DMS 273 (cell line): ENCODE results near the gene ADPRHL1.
A peak's percentile ranks its signal among the peaks of the same experiment; 100 is the strongest.
"Not testable (repeated sequence)": the region's sequence is repeated elsewhere in the genome, so short reads cannot be mapped to it uniquely, and the experiment has no call there.

Source experiments
- DNase-seq: peaks from one replicate; lab custom pipeline; 2025; ENCODE audit not compliant: unreplicated experiment; lab: John Stamatoyannopoulos, UW

Gene ADPRHL1

DNA sequence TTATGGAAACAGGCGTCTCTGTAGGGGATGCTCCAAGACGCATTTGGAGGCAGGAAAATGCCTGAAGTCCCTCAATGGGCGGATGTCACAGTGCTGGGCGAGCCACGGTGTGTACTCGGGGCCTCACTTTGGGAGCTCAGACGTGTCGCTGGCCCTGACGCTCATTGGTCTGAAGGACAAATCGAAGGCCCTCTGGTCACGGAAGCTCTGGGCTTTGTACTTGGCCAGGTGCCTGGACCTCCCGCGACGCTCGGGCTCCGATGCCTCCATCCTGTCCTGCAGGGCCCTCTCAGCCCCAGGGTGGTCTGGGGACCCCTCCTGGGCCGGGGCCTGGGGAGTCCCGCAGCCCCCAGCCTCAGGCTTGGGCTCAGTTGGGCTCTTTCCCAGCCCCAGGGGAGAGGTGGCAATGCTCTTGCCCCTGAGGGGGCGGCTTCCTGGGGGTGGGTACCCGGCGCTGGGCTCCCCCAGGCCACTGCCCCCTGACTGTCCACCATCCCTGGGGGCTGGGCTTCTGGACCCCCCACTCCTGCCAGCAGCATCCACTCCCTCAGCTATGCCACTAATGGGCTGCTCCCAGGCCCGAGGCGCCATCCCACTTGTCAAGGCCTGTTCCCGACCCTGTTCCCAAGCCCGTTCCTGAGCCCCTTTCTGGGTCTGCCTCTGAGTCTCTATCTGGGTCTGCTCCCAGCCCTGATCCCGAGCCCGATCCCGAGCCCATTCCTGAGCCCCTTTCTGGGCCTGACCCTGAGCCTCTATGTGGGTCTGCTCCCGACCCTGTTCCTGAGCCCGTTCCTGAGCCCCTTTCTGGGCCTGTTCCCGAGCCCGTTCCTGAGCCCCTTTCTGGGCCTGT lies 49.8 kb downstream of the ADPRHL1 start:
- DNase-seq: no peak

DNA sequence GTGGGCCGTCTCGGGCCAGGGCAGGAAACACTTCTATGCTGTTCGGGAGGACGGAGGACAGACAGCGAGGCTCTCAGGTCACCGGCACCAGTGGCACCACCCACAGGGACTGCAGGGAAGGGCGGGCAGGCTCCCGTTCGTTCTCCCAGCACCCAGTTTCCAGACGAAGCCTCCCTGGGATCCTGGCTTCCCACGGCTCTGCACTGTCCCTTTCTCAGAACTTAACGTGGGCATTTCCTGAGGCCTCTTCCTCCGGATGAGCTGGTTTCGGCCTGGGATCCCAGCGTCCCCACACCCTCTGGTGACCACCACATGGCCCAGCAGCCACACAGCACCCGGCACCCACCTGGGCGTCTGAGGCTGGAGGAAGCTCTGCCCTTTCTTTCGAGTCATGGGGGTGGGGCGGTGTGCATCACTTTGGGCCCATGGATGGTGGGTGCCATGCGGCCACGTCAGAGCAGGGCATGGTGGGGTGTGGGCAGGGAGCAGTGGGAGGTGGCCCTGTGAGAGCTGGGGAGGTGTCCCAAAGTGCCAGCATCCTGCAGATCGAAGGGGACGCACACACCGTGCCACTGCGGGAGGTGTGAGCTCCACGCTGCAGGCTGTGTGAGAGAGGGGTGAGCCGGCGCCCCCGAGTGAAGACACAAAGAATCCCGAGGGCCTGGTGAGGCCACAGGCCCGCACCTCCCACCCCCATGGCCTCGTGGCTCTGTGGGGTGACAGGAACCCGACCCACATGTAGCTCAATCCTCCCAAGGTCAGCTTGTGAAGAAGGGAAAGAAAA lies 50.6 kb downstream of the ADPRHL1 start:
- no peak for DNase-seq

DNA sequence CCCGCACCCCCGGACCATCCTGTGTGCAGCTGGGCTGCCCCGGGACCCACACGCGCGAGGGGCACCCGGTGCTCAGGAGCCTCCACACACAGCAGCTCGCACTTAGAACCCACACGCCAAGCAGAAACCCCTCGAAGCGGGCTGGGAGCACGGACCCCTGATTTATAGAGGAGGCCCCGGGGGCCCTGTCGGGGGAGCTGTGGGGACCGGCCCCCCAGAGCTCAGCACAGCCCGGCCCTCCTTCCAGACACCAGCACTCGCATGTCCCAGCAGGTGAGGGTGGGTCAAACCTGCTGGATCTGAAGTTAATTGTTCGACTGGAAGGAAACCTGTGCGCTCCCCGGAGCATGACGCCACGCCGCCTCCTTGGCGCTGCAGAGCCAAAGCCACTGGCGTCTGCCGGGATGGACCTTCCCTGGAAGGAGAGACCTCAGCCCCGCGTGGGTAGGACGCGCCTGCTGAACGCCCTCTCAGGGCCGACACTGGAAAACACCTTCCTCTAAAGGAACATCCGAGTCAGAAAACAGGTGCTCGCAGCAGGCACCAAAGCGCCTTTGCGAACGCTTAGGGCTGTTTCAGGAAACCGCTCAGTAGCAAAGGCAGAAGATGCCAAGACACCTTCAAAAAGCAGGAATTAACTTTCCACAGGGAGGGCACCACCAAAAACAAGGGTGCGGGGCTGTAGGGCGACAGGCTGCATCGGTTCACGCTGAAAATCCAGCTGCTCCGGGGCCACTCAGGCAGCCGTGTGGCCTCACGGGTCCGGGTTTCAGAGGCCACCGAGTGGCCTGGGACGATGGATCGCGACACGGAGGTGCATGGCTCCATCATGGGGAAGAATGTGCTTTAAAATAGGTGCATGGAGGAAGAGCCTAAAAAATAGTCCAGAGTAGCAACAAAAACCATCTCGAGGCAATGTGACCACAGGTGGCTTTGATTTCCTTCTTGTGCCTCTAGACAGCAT lies 51.6 kb downstream of the ADPRHL1 start:
- no peak for DNase-seq

DNA sequence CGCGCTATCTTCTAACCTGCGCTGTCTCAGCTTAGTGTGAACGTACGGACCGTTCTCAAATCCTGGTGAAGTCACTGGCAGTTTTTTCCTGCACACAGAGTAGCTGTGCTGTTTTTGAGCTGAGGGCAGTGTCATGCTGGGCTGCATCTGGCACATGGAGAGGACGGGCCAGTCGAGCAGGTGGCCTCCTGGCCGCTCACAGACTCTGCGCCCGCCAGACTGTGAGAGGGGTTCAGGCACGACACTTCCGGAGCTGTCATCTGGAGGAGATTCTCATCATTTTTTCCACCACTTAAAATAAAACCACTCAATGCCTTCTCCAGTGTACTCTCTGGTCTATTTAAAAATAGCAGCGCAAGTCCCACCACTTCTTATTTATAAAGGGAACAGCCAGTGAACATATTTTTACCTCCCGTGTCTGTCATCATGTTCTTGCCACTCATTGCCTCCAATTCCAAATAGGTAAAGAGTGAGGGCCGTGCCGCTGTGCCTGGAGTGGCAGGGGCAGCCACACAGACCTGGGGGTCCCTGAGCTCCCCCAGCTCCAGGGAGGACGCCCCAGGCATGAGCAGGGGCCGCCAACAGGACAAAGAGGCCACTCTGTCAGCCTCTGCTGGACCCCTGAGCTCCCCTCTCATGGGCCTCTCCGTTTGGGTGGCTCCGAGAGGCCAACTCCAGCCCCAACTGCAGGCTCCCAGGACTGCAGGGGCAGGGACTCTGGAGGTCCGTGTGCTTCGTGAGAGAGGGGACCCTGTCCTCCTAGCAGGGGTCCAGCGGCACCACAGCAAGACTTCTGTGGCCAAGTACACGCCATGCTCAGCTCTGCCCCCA lies 52.5 kb downstream of the ADPRHL1 start:
- DNase-seq: peak; percentile 24

DNA sequence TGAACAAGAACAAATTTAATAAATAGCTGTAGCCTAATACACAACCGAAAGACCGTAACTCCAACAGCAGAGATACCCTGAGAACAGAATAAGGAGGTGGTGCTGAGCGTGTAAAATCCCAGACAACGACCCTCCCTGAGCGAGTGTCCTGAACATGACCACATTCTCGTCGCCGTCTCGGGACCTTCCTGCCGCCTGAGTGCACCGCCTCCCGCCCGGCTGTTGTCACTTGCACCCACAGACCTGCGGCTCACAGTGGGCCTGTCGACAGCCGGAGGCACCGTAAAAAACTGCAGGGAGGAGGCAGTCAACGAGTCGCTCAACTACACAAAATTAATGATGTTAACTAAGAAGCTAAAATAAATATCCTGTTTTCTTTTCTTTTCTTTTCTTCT lies 53.5 kb downstream of the ADPRHL1 start:
- DNase-seq: no peak

DNA sequence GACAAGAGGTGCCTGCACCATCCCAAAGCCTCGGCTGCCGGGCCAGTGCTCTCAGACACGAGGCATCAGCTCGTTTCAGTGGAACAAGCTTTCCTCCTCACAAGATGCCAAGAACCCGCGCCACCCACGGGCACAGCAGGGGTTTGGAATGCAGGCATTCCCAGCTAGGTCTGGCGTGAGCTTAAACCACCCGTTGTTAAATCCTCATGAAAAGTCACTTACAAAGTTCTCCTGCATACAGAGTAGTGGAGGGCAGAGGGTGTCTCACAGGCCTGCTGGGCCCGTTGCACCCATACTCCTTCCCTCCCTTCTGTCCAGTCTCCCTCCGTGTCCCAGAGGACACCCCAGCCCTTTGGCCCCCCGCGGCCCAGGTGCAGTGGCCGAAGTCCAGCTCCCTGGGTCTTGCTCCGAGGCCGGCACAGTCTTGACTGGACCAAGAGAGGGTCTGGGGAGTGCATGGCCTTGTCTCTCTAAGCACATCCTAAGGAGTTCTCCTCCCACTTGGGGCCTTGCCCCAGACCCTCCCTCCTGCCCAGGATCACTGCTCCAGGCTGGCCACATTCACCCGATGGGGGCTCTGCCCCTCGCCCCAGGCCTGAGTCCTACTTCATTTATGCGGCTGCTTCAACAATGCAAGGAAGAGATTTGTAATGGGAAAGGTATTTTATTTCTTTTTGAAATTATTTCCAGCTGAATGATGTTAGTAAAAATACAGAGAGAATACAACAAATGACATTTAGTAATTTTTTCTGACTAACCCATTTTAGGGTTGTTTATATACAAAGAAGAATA lies 54.1 kb downstream of the ADPRHL1 start:
- DNase-seq: no peak

DNA sequence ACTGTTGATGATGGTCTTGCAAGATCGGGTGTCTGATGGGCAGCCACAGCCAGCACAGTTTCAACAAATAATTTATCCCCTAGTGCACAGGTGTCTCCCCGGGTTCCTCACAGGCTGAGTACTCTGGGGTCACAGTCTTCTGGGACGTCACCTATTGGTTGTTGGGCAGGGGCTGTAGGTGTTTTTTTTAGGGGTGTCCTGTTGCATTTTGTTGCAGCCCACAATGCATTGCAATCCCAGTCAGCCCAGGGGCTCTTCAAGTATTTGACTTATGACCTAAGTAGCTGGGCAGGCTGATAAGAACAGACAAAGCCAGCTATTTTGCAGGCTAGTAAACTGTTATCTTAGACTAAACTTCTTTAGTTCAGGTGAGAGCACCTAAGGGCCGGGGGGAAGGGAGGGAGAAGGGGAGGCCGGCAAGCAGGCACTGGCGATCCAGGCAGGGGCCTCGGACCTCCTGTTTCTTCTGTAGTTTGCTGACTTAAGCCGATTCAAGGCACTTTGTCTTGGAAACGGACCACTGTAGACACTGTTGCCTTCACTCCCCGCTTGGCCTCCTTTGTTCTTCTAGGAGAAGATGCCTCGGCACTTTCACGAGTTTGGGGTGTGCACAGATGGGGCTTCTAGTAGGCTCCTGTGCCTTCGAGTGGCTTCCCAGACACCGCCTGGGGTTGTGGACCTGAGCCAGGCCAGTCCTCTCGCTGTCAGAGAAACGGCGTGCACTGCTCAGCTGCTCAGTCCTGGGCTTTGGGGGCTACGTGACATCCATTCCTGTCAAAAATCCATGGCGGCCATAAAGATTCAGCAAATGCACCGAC lies 55.5 kb downstream of the ADPRHL1 start:
- DNase-seq: no peak

DNA sequence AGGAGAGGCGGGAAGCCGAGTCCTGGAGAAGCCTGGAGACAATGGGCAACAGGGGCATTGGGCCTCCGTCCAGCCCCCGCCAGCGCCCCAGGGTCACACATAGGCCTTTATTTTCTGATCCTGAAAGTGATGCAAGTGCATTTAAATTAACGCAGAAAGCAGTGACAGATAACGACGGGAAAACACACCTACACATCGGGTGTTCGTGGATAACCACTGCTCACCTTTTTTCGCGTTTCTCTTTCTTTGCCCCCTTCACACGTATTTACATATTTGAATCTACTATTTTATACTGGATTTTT lies 59.0 kb downstream of the ADPRHL1 start:
- no peak for DNase-seq

DNA sequence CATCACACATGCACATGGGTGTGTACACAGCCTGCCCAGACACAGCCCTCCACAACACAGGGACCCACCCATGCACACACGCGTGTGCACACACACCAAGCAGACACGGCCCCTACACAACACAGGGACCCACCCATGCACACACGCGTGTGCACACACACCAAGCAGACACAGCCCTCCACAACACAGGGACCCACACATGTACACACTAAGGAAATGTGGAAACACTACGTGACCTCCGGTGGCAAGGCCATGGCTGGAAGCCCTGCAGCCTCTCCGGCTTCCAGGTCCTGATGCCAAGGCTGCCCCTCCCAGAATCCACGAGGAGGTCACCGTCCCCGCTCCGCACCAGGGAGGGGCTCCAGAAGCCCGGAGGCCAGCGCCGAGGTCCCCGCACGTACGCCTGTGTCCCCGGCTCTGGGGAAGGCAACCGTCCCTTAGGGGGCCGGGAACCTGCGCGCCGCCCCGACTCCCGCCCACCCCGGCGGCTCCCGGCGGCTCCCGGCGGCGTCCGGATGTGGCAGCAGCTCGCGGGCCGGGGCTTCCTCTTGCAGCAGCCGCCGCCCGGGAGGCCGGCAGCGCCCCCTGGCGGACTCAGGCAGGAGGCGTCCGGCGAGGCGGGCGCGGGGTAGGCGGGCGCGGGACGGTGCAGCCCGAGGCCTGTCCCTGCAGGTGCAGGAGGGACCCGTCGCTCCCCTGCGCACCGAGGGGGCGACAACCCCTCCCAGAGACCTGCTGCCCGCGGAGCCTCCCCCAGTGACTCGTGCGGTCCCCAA lies 59.5 kb downstream of the ADPRHL1 start:
- DNase-seq: peak; percentile 88

DNA sequence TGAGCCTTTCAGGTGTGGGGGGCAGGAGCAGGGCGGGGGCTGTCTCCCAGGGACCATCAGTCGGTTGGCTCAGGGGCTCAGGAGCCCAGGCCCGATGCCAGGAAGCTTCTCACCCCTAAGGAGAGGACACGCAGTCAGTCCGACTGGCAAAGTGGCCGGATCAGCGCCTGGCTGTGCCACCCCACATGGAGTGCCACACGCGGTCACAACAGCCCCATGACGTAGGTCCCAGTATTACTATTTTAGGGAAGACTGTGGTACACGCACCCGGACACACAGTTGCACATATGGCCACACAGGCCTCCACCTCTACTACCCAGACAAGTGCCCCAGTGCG lies 60.1 kb downstream of the ADPRHL1 start:
- no peak for DNase-seq

DNA sequence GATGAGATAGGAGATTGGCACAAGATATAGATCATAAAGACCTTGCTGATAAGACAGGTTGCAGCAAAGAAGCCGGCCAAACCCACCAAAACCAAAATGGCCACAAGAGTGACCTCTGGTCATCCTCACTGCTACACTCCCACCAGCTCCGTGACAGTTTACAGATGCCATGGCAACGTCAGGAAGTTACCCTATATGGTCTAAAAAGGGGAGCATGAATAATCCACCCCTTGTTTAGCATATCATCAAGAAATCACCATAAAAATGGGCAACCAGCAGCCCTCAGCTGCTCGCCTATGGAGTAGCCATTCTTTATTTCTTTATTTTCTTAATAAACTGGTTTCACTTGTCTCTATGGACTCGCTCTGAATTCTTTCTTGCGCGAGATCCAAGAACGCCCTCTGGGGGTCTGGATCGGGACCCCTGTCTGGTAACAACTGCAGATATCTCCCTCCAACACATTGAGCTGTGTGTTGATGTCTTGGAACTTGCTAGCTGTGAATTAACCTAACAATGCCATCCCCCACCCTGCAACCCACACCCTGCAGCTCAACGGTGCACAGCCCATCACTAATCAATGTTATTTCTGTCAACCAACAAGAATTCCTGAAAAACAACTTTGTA lies 62.3 kb downstream of the ADPRHL1 start:
- DNase-seq: no peak

DNA sequence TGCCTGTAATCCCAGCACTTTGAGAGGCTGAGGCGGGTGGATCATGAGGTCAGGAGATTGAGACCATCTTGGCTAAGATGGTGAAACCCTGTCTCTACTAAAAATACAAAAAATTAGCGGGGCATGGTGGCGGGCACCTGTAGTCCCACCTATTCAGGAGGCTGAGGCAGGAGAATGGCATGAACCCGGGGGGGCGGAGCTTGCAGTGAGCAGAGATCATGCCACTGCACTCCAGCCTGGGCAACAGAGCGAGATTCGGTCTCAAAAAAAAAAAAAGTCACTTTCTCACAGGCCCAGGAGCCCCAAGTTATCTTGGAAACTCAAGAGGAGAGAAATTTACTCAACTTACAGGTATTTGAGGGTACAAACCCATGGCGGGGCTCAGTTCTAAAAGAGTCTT lies 63.7 kb downstream of the ADPRHL1 start:
- not testable (repeated sequence) for DNase-seq

DNA sequence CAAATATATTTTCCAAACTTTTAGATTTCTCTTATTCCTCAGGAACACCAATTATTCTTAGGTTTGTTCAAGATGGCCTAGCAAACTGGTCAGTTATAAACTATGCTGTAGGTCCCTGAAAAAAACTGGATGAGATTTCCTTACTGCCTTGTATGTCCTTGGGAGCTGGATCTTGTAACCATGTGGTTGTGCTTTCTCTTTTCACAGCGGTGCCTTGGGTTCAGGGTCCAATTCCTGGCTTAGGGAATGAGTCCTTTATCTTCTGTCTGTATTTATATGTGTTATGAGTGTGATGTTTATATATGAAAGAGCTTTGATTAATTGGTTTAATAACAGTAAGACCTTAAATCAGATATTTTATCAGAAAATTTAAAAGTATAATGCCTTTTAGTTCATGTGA lies 65.9 kb downstream of the ADPRHL1 start:
- no peak for DNase-seq

DNA sequence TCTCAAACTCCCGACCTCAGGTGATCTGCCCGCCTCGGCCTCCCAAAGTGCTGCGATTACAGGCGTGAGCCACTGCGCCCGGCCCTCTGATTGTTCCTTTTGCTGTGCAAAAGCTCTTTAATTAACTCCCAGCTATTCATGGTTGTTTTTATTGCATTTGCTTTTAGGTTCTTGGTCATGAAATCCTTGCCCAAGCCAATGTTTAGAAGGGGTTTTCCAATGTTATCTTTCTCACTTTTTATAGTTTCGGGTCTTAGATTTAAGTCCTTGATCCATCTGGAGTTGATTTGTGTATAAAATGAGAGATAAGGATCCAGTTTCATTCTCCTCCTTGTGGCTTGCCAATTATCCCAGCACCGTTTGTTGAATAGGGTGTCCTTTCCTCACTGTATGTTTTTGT lies 70.2 kb downstream of the ADPRHL1 start:
- no peak for DNase-seq

DNA sequence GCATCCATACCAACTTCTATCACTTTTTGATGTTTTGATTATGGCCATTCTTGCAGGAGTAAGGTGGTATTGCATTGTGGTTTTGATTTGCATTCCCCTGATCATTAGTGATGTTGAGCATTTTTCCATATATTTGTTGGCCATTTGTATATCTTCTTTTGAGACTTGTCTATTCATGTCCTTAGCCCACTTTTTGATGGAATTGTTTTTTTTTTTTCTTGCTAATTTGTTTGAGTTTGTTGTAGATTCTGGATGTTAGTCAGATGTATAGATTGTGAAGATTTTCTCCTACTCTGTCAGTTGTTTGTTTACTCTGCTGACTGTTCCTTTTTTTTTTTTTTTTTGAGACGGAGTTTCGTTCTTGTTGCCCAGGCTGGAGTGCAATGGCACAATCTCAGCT lies 70.7 kb downstream of the ADPRHL1 start:
- not testable (repeated sequence) for DNase-seq

DNA sequence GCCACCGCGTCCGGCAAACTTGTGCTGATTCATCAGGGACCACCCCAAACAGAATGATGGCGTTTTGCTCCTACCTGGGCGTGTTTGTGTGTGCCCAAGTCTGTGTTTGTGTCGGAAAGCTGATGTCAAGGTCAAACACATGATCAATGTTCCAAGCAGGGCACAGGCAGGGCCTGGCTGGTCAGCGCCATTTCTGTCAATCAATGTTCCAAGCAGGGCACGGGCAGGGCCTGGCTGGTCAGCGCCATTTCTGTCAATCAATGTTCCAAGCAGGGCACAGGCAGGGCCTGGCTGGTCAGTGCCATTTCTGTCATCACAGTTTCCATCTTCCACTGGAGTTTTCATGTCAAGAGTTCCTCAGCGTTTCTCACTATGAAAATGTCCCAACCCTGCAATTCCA lies 74.5 kb downstream of the ADPRHL1 start:
- no peak for DNase-seq

DNA sequence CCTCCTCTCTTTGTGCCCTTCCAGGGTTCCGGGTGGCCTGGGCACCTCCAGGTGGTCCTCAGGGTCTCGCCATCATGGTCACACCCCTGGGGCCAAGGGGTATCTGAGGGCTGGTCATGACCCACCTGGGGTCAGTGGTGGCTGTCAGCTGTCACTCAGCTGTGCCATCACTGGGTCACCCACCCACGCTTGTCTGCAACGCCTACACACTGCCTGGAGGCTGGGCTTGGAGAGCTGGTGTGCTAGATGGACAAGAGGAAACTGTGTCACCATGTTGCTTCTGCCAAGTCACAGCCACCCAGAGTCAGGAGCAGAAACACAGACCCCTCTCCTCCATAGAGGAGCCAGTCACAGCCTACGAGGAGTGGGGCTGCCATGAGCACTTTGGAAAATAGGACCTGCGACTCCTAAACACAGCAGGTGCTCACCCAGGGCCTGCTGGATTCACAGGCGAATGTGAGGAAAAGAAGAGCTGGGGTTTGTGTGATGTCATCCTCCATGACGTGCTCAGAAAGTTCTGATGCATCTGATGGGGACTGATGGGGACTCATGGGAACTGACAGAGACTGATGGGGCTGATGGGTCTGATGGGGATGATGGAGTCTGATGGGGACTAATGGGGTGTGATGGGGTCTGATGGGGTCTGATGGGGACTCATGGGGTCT lies 78.6 kb downstream of the ADPRHL1 start:
- DNase-seq: no peak
